HG03439 (cell line): ENCODE data around the gene PLCXD1.
A peak's percentile ranks its signal among the peaks of the same experiment; 100 is the strongest.
"Not testable (repeated sequence)": the region's sequence is repeated elsewhere in the genome, so short reads cannot be mapped to it uniquely, and the experiment has no call there.

ENCODE experiments used
- ATAC-seq: cut with Tn5 transposase; IDR thresholded peaks from one replicate; pipeline ENCODE4 v1.9.1; 2021; ENCODE audit warnings: mild to moderate bottlenecking, moderate library complexity; ENCODE audit not compliant: unreplicated experiment

Gene PLCXD1

GRCh38 chrX:262381-262909 is 18.7 kb upstream of the PLCXD1 start:
- ATAC-seq: no peak

- ATAC-seq: not testable (repeated sequence)
Measured at GRCh38 chrX:264006-264405, 17.2 kb upstream of the PLCXD1 start.

- no peak for ATAC-seq
Measured at GRCh38 chrX:264634-265455, 16.3 kb upstream of the PLCXD1 start.

- ATAC-seq: no peak
Measured at GRCh38 chrX:265502-265901, 15.7 kb upstream of the PLCXD1 start.

DNA sequence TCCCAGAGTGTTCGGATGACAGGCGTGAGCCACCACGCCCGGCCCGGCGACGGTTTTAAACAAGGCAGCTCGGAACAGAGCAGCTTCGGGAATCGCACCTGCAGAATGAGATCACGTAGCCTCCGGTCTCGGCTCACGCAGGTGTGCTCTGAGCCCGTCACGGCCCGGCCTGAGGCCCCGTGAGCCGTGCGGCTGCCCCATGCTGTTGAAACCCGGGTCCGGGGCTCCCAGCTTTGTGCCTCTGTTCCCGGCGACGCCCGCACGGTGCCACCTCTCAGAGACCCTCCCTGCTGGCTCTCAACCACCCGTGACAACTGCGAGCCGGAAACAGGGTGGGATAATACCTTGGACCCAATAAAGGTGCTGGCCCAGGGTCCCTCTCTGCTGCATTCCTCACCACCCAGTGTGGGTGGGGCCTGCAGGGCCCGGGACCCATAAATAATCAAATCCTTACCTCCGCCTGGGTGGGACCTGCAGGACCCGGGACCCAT is 13.4 kb upstream of the PLCXD1 start:
- no peak for ATAC-seq

DNA sequence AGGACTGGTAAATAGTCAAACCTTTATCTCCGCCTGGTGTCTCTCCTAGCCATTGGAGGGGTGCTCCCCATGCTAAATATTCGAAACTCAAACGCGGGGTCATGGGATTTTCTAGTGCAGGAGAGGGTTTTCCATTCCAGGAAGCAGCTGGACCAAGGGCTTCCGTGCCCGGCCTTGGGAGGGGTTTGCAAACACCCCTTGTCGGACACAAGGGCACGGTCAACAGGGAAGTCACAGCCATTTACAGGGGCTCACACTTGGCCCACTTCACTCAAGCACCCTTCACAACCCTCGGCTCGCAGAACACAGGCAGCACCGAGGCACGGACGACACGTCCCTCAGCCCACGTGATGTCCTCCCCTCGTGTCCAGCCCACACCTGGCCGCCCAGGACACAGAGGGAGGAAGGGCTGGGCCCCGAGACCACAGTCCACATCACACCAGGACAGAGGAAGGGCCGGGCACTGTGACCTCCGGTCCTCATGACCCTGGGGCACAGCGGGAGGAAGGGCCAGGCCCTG is 10.3 kb upstream of the PLCXD1 start:
- no peak for ATAC-seq

DNA sequence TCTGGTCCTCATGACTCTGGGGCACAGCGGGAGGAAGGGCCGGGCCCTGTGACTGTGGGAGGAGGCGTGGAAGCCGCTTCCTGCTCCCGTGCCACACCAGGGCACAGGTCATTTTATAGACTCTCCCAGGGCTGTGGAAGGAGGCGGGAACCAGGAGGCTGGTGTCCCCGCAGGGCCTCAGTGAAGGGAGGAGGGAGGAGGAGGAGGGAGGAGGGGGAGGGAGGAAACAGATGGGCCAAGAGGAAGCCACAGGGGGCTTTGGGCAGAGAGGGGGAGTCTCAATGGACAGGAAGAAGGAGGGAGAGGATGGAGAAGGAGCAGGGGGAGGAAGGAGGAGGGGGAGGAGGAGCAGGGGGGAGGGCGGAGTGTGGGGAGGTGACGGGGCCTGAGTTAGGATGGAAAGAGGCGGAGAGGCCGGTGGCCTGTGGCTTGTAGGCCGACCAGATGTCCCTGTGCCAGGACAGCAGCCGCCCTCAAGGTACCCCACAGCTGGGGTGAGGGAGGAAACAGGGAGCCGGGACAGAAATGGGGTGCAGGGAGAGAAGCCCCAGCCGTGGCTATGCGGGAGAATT is 6.2 kb upstream of the PLCXD1 start:
- peak; percentile 11 for ATAC-seq

DNA sequence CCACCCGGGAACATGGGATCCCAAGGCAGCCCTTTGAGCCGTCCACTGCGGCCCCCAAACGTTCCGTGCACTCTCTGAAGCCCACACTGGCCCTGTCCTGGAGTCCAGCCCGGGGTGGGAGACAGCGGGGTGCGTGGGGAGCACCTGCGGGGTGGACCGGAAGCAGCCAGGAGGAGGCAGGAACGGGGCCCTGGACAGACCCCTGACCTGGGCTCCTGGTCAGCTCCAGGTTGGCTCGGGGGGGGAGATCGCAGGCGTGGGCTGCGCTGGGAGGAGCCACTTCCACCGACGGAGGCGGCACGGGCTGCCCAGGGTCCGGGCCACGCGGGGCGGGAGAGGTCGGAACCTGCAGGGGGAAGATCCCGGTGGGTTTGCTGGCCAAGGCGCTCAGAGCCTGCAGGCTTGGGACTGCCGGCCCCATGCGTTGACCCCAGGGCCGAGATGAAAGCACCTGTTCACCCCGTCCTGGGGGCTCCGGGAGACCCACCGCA is 5.7 kb upstream of the PLCXD1 start:
- no peak for ATAC-seq

GRCh38 chrX:275967-276580 is 5.1 kb upstream of the PLCXD1 start:
- peak; percentile 55 for ATAC-seq

- ATAC-seq: peak; percentile 27
Measured at GRCh38 chrX:276581-277201, 4.5 kb upstream of the PLCXD1 start.

DNA sequence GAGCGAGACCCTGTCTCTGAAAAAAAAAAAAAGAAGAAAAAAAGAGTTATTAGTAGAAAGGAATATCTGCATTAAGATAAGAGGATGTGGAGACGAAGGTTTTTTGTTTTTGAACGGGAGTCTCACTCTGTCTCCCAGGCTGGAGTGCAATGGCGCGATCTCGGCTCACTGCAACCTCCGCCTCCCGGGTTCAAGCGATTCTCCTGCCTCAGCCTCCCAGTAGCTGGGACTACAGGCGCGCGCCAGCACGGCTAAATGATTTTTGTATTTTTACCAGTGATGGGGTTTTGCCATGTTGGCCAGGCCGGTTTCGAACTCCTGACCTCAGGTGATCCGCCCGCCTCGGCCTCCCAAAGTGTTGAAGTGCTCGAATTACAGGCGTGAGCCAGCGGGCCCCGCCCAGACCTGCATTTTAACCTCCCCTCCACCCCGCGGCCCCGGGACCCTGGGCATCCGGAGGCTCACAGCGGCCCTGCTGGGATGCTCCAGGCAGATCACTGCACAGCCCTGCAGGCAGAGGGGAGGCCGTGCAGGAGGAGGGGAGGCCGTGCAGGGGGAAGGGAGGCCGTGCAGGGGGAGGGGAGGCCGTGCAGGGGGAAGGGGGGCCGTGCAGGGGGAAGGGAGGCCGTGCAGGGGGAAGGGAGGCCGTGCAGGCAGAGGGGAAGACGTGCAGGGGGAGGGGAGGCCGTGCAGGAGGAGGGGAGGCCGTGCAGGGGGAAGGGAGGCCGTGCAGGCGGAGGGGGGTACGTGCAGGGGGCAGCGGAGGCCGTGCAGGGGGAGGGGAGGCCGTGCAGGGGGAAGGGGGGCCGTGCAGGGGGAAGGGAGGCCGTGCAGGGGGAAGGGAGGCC is 1.2 kb upstream of the PLCXD1 start:
- ATAC-seq: not testable (repeated sequence)

GRCh38 chrX:280722-281121 is 459 bp upstream of the PLCXD1 start:
- not testable (repeated sequence) for ATAC-seq

- ATAC-seq: not testable (repeated sequence)
Measured at GRCh38 chrX:282000-282681, 960 bp downstream of the PLCXD1 start.

DNA sequence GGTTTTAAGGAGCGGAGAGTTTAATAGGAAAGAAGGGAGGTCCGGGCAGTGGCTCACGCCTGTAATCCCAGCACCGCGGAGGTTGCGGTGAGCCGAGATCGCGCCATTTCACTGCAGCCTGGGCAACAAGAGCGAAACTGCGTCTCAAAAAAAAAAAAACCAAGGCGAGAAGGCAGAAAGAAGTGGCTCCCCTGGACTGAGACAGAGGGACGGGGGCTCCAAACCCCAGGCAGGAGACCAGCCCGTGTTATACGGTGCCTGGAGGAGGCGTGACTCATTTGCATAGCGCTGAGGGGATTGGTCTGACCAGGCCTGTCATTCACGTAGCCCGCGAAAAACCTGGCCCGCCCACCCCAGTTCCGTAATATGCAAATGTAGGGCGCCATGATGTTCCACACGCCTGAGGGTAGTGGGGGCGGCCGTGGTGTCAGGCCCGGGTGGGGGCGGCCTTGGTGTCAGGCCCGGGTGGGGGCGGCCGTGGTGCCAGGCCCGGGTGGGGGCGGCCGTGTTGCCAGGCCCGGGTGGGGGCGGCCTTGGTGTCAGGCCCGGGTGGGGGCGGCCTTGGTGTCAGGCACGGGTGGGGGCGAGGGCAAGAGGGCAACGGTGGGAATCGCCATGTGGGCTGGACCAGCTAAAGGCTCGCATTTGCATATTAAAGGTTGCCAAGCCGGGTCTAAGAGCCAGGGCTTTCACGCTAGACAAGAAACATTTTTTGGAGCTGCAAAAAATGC is 2.1 kb downstream of the PLCXD1 start:
- ATAC-seq: peak; percentile 98

DNA sequence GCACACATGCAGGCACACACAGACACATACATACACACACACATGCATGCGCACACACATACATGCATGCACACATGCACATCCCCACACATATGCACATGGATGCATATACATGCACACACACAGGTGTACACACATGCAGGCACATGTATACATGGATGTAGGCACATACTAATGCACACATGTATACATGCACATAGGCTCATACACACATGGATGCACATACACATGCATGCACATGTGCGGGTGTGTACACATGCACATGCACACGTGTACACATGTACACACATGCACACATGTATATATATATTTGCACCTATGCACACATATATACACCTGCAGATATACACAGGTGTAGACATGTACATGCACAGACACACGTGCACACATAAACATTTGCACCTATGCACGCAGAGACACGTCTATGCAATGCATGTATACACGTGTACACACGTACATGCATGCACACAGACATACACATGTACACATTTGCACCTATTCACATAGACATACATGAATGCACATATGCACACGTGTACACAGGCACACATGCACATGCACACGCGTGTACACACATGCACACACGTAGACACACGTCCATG is 4.0 kb downstream of the PLCXD1 start:
- ATAC-seq: no peak

- ATAC-seq: no peak
Measured at GRCh38 chrX:287670-288069, 6.5 kb downstream of the PLCXD1 start.

DNA sequence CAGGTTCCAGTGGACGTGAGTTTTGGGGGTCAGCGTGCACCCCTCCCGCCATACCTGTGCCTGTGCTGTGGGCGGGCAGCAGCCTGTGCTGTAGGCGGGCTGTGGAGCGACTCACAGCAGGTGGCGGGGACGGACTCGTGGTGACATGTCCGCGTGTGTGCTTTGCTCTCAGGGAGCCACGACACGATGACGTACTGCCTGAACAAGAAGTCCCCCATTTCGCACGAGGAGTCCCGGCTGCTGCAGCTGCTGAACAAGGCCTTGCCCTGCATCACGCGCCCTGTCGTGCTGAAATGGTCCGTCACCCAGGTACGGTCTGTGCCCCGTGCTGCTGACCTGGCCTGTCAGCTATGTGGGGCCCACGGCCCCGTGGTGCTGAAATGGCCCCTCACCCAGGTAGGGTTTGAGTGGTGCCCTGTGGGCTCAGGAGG is 7.4 kb downstream of the PLCXD1 start:
- no peak for ATAC-seq

DNA sequence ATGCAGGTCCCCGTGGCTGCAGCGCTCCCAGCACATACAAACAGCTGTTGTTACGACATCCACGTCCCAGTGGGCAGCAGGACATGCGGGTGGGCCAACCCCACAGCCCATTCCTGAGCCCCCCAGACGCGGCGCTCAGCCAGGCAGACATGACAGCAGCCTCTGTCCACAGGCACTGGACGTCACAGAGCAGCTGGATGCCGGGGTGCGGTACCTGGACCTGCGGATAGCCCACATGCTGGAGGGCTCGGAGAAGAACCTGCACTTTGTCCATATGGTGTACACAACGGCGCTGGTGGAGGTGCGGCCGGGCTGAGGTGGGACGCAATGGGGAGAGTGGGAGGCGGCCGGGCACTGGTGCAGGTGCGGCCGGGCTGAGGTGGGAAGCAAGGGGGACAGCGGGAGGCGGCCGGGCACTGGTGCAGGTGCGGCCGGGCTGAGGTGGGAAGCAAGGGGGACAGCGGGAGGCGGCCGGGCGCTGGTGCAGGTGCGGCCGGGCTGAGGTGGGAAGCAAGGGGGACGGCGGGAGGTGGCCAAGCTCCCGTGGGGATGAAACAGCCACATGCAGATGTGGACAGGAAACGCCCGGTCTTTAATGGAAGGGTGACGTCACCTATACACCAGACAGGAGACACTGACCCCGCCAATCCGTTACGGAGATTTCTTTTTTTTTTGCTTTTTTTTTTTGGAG is 9.4 kb downstream of the PLCXD1 start:
- ATAC-seq: no peak
